Adrenal gland (tissue), 19 donors: ENCODE measurements around the gene TMEM130. TPM values are rescaled to one million over a fixed set of nuclear protein-coding genes. Genes with fewer than 3 reads are reported as not detected.
A peak's percentile ranks its signal among the peaks of the same experiment; 100 is the strongest.

Experiments used
- DNase-seq, 7 donors: peaks; one replicate each; pipeline ENCODE4 v3.0.0-alpha.2; 2019 to 2020
- H3K27ac ChIP-seq, 5 donors: fragments of 200-600 bp; sonication (generic) in 4 of 5; 1 replicate in 3 of 5; 2 replicates in 2 of 5; pipeline versions ENCODE4 v1.5.1 to v1.8.0; 2016 to 2020; ENCODE audit warnings: mild to moderate bottlenecking in 1 of 5
- H3K27me3 ChIP-seq: fragments of 200-600 bp; 2 replicates; pipeline ENCODE4 v1.8.0; 2021
- H3K36me3 ChIP-seq, 2 donors: fragments of 200-600 bp; replicated peaks in 1 of 2; 1 replicate in 1 of 2; 2 replicates in 1 of 2; pipeline versions ENCODE4 v1.5.1 to v1.8.0; 2018 to 2022
- H3K4me1 ChIP-seq, 2 donors: fragments of 200-600 bp; replicated peaks in 1 of 2; 1 replicate in 1 of 2; 2 replicates in 1 of 2; pipeline versions ENCODE4 v1.5.1 to v1.8.0; 2018 to 2021
- H3K4me3 ChIP-seq, 4 donors: fragments of 200-600 bp; sonication (generic) in 3 of 4; one replicate each; pipeline ENCODE4 v1.5.1; 2016 to 2018
- H3K9me3 ChIP-seq, 3 donors: fragments of 200-600 bp; sonication (generic) in 1 of 3; replicated peaks in 1 of 3; 1 replicate in 2 of 3; 2 replicates in 1 of 3; pipeline versions ENCODE4 v1.5.1 to v1.8.0; 2016 to 2021
- CTCF ChIP-seq, 6 experiments: fragments of 450-650 bp in 4 of 6; fragments of 200-600 bp in 2 of 6; sonication (generic) in 1 of 6; IDR thresholded peaks; 1 replicate in 5 of 6; 2 replicates in 1 of 6; pipeline versions ENCODE4 v1.5.1 to v1.8.0; 2016 to 2021; ENCODE audit warnings: antibody characterized with exemption in 6 of 6, mild to moderate bottlenecking in 2 of 6, moderate library complexity in 1 of 6
- POLR2A ChIP-seq, 2 donors: fragments of 450-650 bp; IDR thresholded peaks; one replicate each; pipeline ENCODE4 v1.6.1; 2017; ENCODE audit warnings: antibody characterized with exemption in 2 of 2, mild to moderate bottlenecking in 2 of 2, moderate library complexity in 1 of 2
- WGBS, 4 donors: extraction: QIAGEN DNeasy Blood & Tissue Kit in 2 of 4; methylation state at CpG; one replicate each; pipeline versions ENCODE4 v1.1.5 to v1.1.7; 2013 to 2017; 5-methylcytosine and 5-hydroxymethylcytosine counted together
- intact Hi-C, 2 donors: fragments of 100-400 bp; cut with DNase I; formaldehyde crosslinking; loops; one replicate each; pipeline versions ENCODE4 v1.14.1 to v1.15.0; 2022 to 2023
- long read RNA-seq, 10 donors: library from polyadenylated mRNA in 3 of 10; unstranded in 2 of 10; stranded (forward) in 1 of 10; transcript quantifications; one replicate each; pipeline ENCODE4 v2.0.0 and lab custom pipeline, GENCODE V29; 2021 to 2026
- polyA plus RNA-seq, 3 donors: library from polyadenylated mRNA; stranded (reverse); fragments of 200-250 nt in 2 of 3; fragments of 350-450 nt in 1 of 3; fragmentation: Illumina TruSeq in 1 of 3; extraction: RNeasy Lipid Tissue Mini Kit (QIAGEN cat#74804) in 1 of 3; gene quantifications; one replicate each; pipeline ENCODE4 v1.2.3, GENCODE V29; 2013 to 2014
- total RNA-seq, 9 donors: library from RNA; depleted of rRNA in 4 of 9; stranded (reverse); fragments of >200 nt in 4 of 9; fragments of 120-200 nt in 1 of 9; fragmentation: NEBNext Ultra II Directional in 1 of 9; extraction: Animal tissue kit (Norgen Biotek cat#: 25700) in 1 of 9; gene quantifications; one replicate each; pipeline versions ENCODE4 v1.1.0 to v1.2.4, GENCODE V29; 2013 to 2023
- donor health status: healthy with polysubstance abuse.
- donor health status: Bipolar disorder and iron deficiency.
- donor health status: DM: yes; HTN: yes; CAD: no.
- donor health status: DM: no; HTN: no; CAD: no.
- donor health status: DM: no; HTN: no; CAD: no.
- donor health status: DM: yes; HTN: yes; CAD: no.

TMEM130 gene
- 10 to 100 TPM in 3 of 9 donors, 1 to 10 TPM in 2, under 1 TPM in 2, not detected in 2; 0.65 to 29.8 (median 2.4) TPM for total RNA-seq
- 10 to 100 TPM in 2 of 3 donors, 1 to 10 TPM in 1; 6.3 to 38.5 (median 18.3) TPM for polyA plus RNA-seq
- long read RNA-seq, donor 1: 0 reads
- long read RNA-seq, donor 2: 0 reads
- long read RNA-seq, donor 3: 0 reads
- long read RNA-seq, donor 4: 0 reads
- long read RNA-seq, donor 5, partial matches to known transcripts: 0 of 2 reads
- long read RNA-seq, donor 5, other reads (novel, unspliced or antisense): 2 of 2 reads
- long read RNA-seq, donor 6, partial matches to known transcripts: 5 of 18 reads
- long read RNA-seq, donor 6, other reads (novel, unspliced or antisense): 8 of 18 reads
- long read RNA-seq, donor 7: 0 reads
- long read RNA-seq, donor 8: 0 reads
- long read RNA-seq, donor 9: 0 reads
- long read RNA-seq, donor 10, partial matches to known transcripts: 0 of 1 reads
- long read RNA-seq, donor 10, other reads (novel, unspliced or antisense): 0 of 1 reads

- Histone ChIP-seq H3K36me3 (no peaks in the 10 kb centered on the region), H3K27me3 (peaks cover 24% of the 10 kb centered on the region), H3K4me1 (peaks cover 0 to 5% of the 10 kb centered on the region in 2 donors), H3K27ac (peak within 1 kb of the TSS in 1 of 5 donors; percentile 67), H3K9me3 (no peaks in the 10 kb centered on the region), H3K4me3 (peak within 1 kb of the TSS in 1 of 4 donors; percentile 39)
- no peak for TF ChIP-seq CTCF (IDR thresholded peaks at IDR 0.05)
- no peak for TF ChIP-seq POLR2A (IDR thresholded peaks at IDR 0.05)
- WGBS, 4 donors: 0 to 5% (median 2%) methylated on average over 4 to 63 of the region's 69 CpGs
- DNase-seq: no peak
- intact Hi-C loops: no loop called here
Observed at GRCh38 chr7:98869597-98870120, at the start of gene TMEM130. TMEM130 (minus strand) TSS chr7:98870014; CDS start chr7:98869861, 153 bp downstream.

- intact Hi-C loops: no loop called here
- 95 to 97% (median 96%) methylated on average over 12 of the region's 12 CpGs for WGBS, 4 donors
Observed at GRCh38 chr7:98917331-98917730, 47.5 kb upstream of the TMEM130 start.

GRCh38 chr7:98913612-98914011 lies 43.8 kb upstream of the TMEM130 start:
- H3K36me3 ChIP-seq: peaks cover 0 to 91% of the 10 kb centered on the region in 2 donors
- no peaks in the 10 kb centered on the region for H3K4me1 ChIP-seq
- H3K4me3 ChIP-seq: no peak overlapping the region

More at GRCh38 chr7:98917331-98917730, 47.5 kb upstream of the TMEM130 start:
- Histone ChIP-seq H3K27ac (no peak overlapping the region), H3K27me3 (no peaks in the 10 kb centered on the region), H3K9me3 (no peaks in the 10 kb centered on the region), H3K4me1 (no peaks in the 10 kb centered on the region), H3K4me3 (no peak overlapping the region), H3K36me3 (peaks cover 0 to 93% of the 10 kb centered on the region in 2 donors)
- no peak for TF ChIP-seq POLR2A (IDR thresholded peaks at IDR 0.05)
- no peak for TF ChIP-seq CTCF (IDR thresholded peaks at IDR 0.05)
- peak in 1 of 7 donors; percentile 48 for DNase-seq

More at GRCh38 chr7:98913612-98914011, 43.8 kb upstream of the TMEM130 start:
- intact Hi-C loops: no loop called here
- Histone ChIP-seq H3K27ac (no peak overlapping the region), H3K9me3 (no peaks in the 10 kb centered on the region), H3K27me3 (no peaks in the 10 kb centered on the region)
- no peak for DNase-seq
- no peak for TF ChIP-seq POLR2A (IDR thresholded peaks at IDR 0.05)
- no peak for TF ChIP-seq CTCF (IDR thresholded peaks at IDR 0.05)
